Measurements from ENCODE around the gene GATM. TPM values are rescaled to one million over a fixed set of nuclear protein-coding genes. Genes with fewer than 3 reads are reported as not detected.

Gene GATM
- polyA plus RNA-seq, 3 donors = 0.89 to 1.5 (median 1.5) TPM

DNA sequence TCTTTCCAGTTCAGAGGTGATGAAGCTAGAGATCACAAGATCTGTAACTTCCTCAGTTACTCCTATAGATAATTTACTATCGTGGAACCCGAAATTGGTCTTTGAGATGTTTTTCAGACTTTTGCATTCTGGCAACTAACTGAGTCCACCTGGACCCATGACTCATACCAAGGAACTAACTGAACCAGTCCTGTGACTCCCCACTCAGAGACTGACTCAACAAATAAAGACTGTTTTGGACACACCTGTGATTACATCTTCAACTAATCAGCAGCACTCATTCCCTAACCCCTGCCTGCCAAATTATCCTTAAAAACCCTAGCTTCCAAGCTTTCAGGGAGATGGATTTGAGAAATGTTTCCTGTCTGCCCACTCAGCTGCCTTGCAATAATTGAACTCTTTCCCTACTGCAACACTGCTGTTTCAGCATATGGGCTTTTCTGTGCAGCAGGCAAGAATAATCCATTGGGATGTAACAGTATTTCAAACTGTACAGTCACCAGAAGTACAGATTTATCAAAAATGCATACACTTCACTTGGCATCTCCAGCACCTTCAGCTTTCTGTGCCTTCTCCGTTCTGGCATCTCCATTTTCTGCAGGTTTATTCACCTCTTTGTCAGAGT, 57.7 kb downstream of the GATM start:
- WGBS (ENCODE audit: insufficient coverage) = 86% methylated on average over 3 of the region's 3 CpGs
- no peak overlapping the region for H3K4me2 ChIP-seq (replicated peaks; ENCODE audit: extremely low read depth, low read length, poor library complexity, severe bottlenecking)

GRCh38 chr15:45319472-45320214, 58.7 kb downstream of the GATM start:
- no peak overlapping the region for H2AFZ ChIP-seq (ENCODE audit: insufficient read depth, low read depth, low read length, poor library complexity, severe bottlenecking)
- DNase-seq = no peak
- H3K27ac ChIP-seq (ENCODE audit: low read depth in 1 of 2, low read length in 2 of 2) = no peak overlapping the region
- Mint-ChIP-seq H3K9me3 (peaks cover 0 to 3% (median 0%) of the 10 kb centered on the region in 7 donors), H3K36me3 (no peaks in the 10 kb centered on the region), H3K27ac (no peak overlapping the region), H3K4me3 (no peak overlapping the region), H3K27me3 (ENCODE audit: low read depth in 3 of 3) (peaks cover 2 to 8% (median 5%) of the 10 kb centered on the region in 3 donors), H3K4me1 (peaks cover 4% of the 10 kb centered on the region)
- H3K4me1 ChIP-seq (ENCODE audit: control insufficient read depth in 1 of 2, insufficient read depth in 2 of 2, low read length in 2 of 2) = no peaks in the 10 kb centered on the region
- intact Hi-C loops (cut with micrococcal nuclease) = no loop called here
- WGBS (ENCODE audit: insufficient coverage) = 85% methylated on average over 2 of the region's 7 CpGs
- H3K9me3 ChIP-seq (replicated peaks in 1 of 2; ENCODE audit: control insufficient read depth in 1 of 2, insufficient read depth in 1 of 2, low read length in 2 of 2) = no peaks in the 10 kb centered on the region
- H3K36me3 ChIP-seq (replicated peaks in 1 of 2; ENCODE audit: control insufficient read depth in 1 of 2, insufficient read depth in 2 of 2, low read length in 2 of 2) = no peaks in the 10 kb centered on the region
- no peak overlapping the region for H3K4me2 ChIP-seq (replicated peaks; ENCODE audit: extremely low read depth, low read length, poor library complexity, severe bottlenecking)
- H3K79me2 ChIP-seq (ENCODE audit: insufficient read depth, low read length) = no peaks in the 10 kb centered on the region
- TF ChIP-seq, protein P1, sequence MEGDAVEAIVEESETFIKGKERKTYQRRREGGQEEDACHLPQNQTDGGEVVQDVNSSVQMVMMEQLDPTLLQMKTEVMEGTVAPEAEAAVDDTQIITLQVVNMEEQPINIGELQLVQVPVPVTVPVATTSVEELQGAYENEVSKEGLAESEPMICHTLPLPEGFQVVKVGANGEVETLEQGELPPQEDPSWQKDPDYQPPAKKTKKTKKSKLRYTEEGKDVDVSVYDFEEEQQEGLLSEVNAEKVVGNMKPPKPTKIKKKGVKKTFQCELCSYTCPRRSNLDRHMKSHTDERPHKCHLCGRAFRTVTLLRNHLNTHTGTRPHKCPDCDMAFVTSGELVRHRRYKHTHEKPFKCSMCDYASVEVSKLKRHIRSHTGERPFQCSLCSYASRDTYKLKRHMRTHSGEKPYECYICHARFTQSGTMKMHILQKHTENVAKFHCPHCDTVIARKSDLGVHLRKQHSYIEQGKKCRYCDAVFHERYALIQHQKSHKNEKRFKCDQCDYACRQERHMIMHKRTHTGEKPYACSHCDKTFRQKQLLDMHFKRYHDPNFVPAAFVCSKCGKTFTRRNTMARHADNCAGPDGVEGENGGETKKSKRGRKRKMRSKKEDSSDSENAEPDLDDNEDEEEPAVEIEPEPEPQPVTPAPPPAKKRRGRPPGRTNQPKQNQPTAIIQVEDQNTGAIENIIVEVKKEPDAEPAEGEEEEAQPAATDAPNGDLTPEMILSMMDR (IDR thresholded peaks at IDR 0.05) = no peak
- H3K27me3 ChIP-seq (ENCODE audit: control insufficient read depth in 2 of 2, insufficient read depth in 2 of 2, low read length in 2 of 2) = no peaks in the 10 kb centered on the region
- H4K20me1 ChIP-seq (ENCODE audit: insufficient read depth, low read length) = no peaks in the 10 kb centered on the region
- no peak overlapping the region for H3K9ac ChIP-seq (ENCODE audit: insufficient read depth, low read length, poor library complexity, severe bottlenecking)
- H3K4me3 ChIP-seq (replicated peaks in 1 of 3; ENCODE audit: low read depth in 2 of 3, low read length in 3 of 3) = no peak overlapping the region

More for the DNA sequence above, 57.7 kb downstream of the GATM start:
- H3K79me2 ChIP-seq (ENCODE audit: insufficient read depth, low read length) = no peaks in the 10 kb centered on the region
- no peak overlapping the region for H3K27ac ChIP-seq (ENCODE audit: low read depth in 1 of 2, low read length in 2 of 2)
- Mint-ChIP-seq H3K27ac (no peak overlapping the region), H3K4me1 (no peaks in the 10 kb centered on the region), H3K27me3 (ENCODE audit: low read depth in 3 of 3) (peaks cover 2 to 7% (median 6%) of the 10 kb centered on the region in 3 donors), H3K4me3 (no peak overlapping the region), H3K36me3 (no peaks in the 10 kb centered on the region), H3K9me3 (peaks cover 0 to 5% (median 0%) of the 10 kb centered on the region in 7 donors)
- DNase-seq = no peak
- intact Hi-C loops (cut with micrococcal nuclease) = no loop called here
- no peak overlapping the region for H3K4me3 ChIP-seq (replicated peaks in 1 of 3; ENCODE audit: low read depth in 2 of 3, low read length in 3 of 3)
- no peaks in the 10 kb centered on the region for H3K9me3 ChIP-seq (replicated peaks in 1 of 2; ENCODE audit: control insufficient read depth in 1 of 2, insufficient read depth in 1 of 2, low read length in 2 of 2)
- H3K36me3 ChIP-seq (replicated peaks in 1 of 2; ENCODE audit: control insufficient read depth in 1 of 2, insufficient read depth in 2 of 2, low read length in 2 of 2) = no peaks in the 10 kb centered on the region
- H4K20me1 ChIP-seq (ENCODE audit: insufficient read depth, low read length) = no peaks in the 10 kb centered on the region
- no peaks in the 10 kb centered on the region for H3K27me3 ChIP-seq (ENCODE audit: control insufficient read depth in 2 of 2, insufficient read depth in 2 of 2, low read length in 2 of 2)
- H3K4me1 ChIP-seq (ENCODE audit: control insufficient read depth in 1 of 2, insufficient read depth in 2 of 2, low read length in 2 of 2) = no peaks in the 10 kb centered on the region
- no peak overlapping the region for H3K9ac ChIP-seq (ENCODE audit: insufficient read depth, low read length, poor library complexity, severe bottlenecking)
- TF ChIP-seq, protein P1 (IDR thresholded peaks at IDR 0.05) = no peak
- no peak overlapping the region for H2AFZ ChIP-seq (ENCODE audit: insufficient read depth, low read depth, low read length, poor library complexity, severe bottlenecking)

All from CD14-positive monocyte (primary cell).